HTERT RPE-1 (cell line): ENCODE measurements around the gene SAMD13.

Experiments
- in situ Hi-C: fragments of 300-500 bp; cut with MboI; formaldehyde crosslinking; loops from 4 replicates; pipeline ENCODE4 v1.14.3; 2020; ENCODE audit warnings: low sequenced_read_pairs

Gene SAMD13

GRCh38 chr1:84301004-84301784 is at the start of gene SAMD13:
SAMD13 (plus strand) TSS chr1:84301708; CDS start chr1:84303235, 1,527 bp downstream.
- in situ Hi-C loops: no loop called here

- in situ Hi-C loops: no loop called here
Measured at GRCh38 chr1:84253036-84253435, 48.5 kb upstream of the SAMD13 start.

- in situ Hi-C loops: no loop called here
Measured at GRCh38 chr1:84253891-84254290, 47.6 kb upstream of the SAMD13 start.

- in situ Hi-C loops: no loop called here
Measured at GRCh38 chr1:84254703-84255238, 46.7 kb upstream of the SAMD13 start.

GRCh38 chr1:84255582-84255981 is 45.9 kb upstream of the SAMD13 start:
- in situ Hi-C loops: no loop called here

GRCh38 chr1:84257617-84258016 is 43.9 kb upstream of the SAMD13 start:
- in situ Hi-C loops: no loop called here

GRCh38 chr1:84259376-84259775 is 42.1 kb upstream of the SAMD13 start:
- in situ Hi-C loops: no loop called here

GRCh38 chr1:84259989-84260388 is 41.5 kb upstream of the SAMD13 start:
- in situ Hi-C loops: no loop called here

- in situ Hi-C loops: no loop called here
Measured at GRCh38 chr1:84260852-84261518, 40.5 kb upstream of the SAMD13 start.

- in situ Hi-C loops: no loop called here
Measured at GRCh38 chr1:84264961-84265360, 36.5 kb upstream of the SAMD13 start.

- in situ Hi-C loops: no loop called here
Measured at GRCh38 chr1:84265867-84266266, 35.6 kb upstream of the SAMD13 start.

GRCh38 chr1:84266748-84267147 is 34.8 kb upstream of the SAMD13 start:
- in situ Hi-C loops: no loop called here

- in situ Hi-C loops: no loop called here
Measured at GRCh38 chr1:84267476-84267875, 34.0 kb upstream of the SAMD13 start.

GRCh38 chr1:84268346-84268745 is 33.2 kb upstream of the SAMD13 start:
- in situ Hi-C loops: no loop called here

GRCh38 chr1:84269306-84269705 is 32.2 kb upstream of the SAMD13 start:
- in situ Hi-C loops: no loop called here

- in situ Hi-C loops: no loop called here
Measured at GRCh38 chr1:84271441-84272151, 29.9 kb upstream of the SAMD13 start.

GRCh38 chr1:84272401-84272800 is 29.1 kb upstream of the SAMD13 start:
- in situ Hi-C loops: no loop called here

GRCh38 chr1:84277343-84278059 is 24.0 kb upstream of the SAMD13 start:
- in situ Hi-C loops: no loop called here

GRCh38 chr1:84278905-84279304 is 22.6 kb upstream of the SAMD13 start:
- in situ Hi-C loops: no loop called here

GRCh38 chr1:84280912-84281311 is 20.6 kb upstream of the SAMD13 start:
- in situ Hi-C loops: no loop called here

- in situ Hi-C loops: no loop called here
Measured at GRCh38 chr1:84282780-84283333, 18.7 kb upstream of the SAMD13 start.
